ENCODE measurements around the gene PSAT1.

- no peak for TF ChIP-seq CTCF (IDR thresholded peaks at IDR 0.05)
- TF ChIP-seq POLR2A (IDR thresholded peaks at IDR 0.05) = no peak
These were observed 18.3 kb downstream of the PSAT1 start for GRCh38 chr9:78314953-78315870.
